MCF 10A (cell line): ENCODE data around the gene TGM6. TPM values are rescaled to one million over a fixed set of nuclear protein-coding genes. Genes with fewer than 3 reads are reported as not detected.

Experiments used
- BruUV-seq: library from RNA; stranded (reverse); fragments of 400-500 nt; replicated peaks from 2 replicates; lab custom pipeline; 2021; lab: Mats Ljungman, UMichigan
- CTCF ChIA-PET: fragments of 300-600 bp; sonication (Branson Sonifier 250); formaldehyde crosslinking; extraction: SDS; loops from one replicate; lab custom pipeline; 2021; ENCODE audit warnings: antibody characterized with exemption, inconsistent platforms; lab: Yijun Ruan, JAX
- POLR2A ChIA-PET: fragments of 300-600, 350-650 bp; sonication (Branson Sonifier 250); formaldehyde crosslinking; extraction: SDS; loops from one replicate; lab custom pipeline; 2020; ENCODE audit warnings: antibody characterized with exemption, inconsistent platforms; lab: Yijun Ruan, JAX
- DNase-seq: peaks from one replicate; pipeline ENCODE4 v3.0.0-alpha.2; 2018; ENCODE audit not compliant: unreplicated experiment
- H3K27ac Mint-ChIP-seq: one replicate; pipeline ENCODE4 v1.8.0; 2022; ENCODE audit warnings: mild to moderate bottlenecking, low read depth, mixed read lengths; ENCODE audit not compliant: unreplicated experiment
- H3K27me3 Mint-ChIP-seq: one replicate; pipeline ENCODE4 v1.8.0; 2022; ENCODE audit warnings: mixed read lengths; ENCODE audit not compliant: insufficient read depth, unreplicated experiment
- H3K36me3 Mint-ChIP-seq: one replicate; pipeline ENCODE4 v1.8.0; 2022; ENCODE audit warnings: mild to moderate bottlenecking, moderate library complexity, mixed read lengths; ENCODE audit not compliant: insufficient read depth, unreplicated experiment
- H3K4me1 Mint-ChIP-seq: one replicate; pipeline ENCODE4 v1.8.0; 2022; ENCODE audit warnings: mixed read lengths; ENCODE audit not compliant: insufficient read depth, unreplicated experiment
- H3K4me3 Mint-ChIP-seq: one replicate; pipeline ENCODE4 v1.8.0; 2022; ENCODE audit warnings: mild to moderate bottlenecking, moderate library complexity, mixed read lengths; ENCODE audit not compliant: unreplicated experiment
- H3K9me3 Mint-ChIP-seq: one replicate; pipeline ENCODE4 v1.8.0; 2022; ENCODE audit warnings: mixed read lengths; ENCODE audit not compliant: unreplicated experiment
- CTCF ChIP-seq: fragments of 200-600 bp; IDR thresholded peaks from one replicate; pipeline ENCODE4 v1.8.0; 2022; ENCODE audit warnings: antibody characterized with exemption, mild to moderate bottlenecking; ENCODE audit not compliant: unreplicated experiment
- intact Hi-C: fragments of 100-400 bp; cut with micrococcal nuclease; formaldehyde crosslinking; loops from 2 replicates; pipeline ENCODE4 v1.14.1; 2022
- total RNA-seq: library from RNA; stranded (reverse); gene quantifications from 2 replicates; pipeline ENCODE4 v1.2.3, GENCODE V29; 2022

Gene TGM6
- total RNA-seq, 1 experiment from 2014 or later = not detected

GRCh38 chr20:2338411-2339066, 42.2 kb upstream of the TGM6 start:
- ChIA-PET CTCF (interaction anchor here (0.7 to 1.2 kb wide), 4 partner anchors 30 to 102 kb away, joined by 3 to 6 read pairs (median 4); no protein-coding TSS in a partner anchor), POLR2A (interaction anchor here (0.7 to 1.2 kb wide), 2 partner anchors 41 to 100 kb away, joined by 3 read pairs; no protein-coding TSS in a partner anchor)
- H3K4me3 Mint-ChIP-seq = no peak overlapping the region
- H3K9me3 Mint-ChIP-seq = peaks cover 10% of the 10 kb centered on the region
- no peak for DNase-seq
- no peak for TF ChIP-seq CTCF
- intact Hi-C loops = no loop called here
- peaks cover 6% of the 10 kb centered on the region for H3K4me1 Mint-ChIP-seq
- H3K27me3 Mint-ChIP-seq = peaks cover 10% of the 10 kb centered on the region
- BruUV-seq = no TSS peak
- peaks cover 5% of the 10 kb centered on the region for H3K36me3 Mint-ChIP-seq
- no peak overlapping the region for H3K27ac Mint-ChIP-seq

GRCh38 chr20:2340136-2340535, 40.6 kb upstream of the TGM6 start:
- H3K4me1 Mint-ChIP-seq = peaks cover 6% of the 10 kb centered on the region
- ChIA-PET CTCF (interaction anchor here (0.7 to 2.6 kb wide), 2 partner anchors 64 to 103 kb away, joined by 3 to 10 read pairs; no protein-coding TSS in a partner anchor), POLR2A (interaction anchor here (0.6 kb wide), 1 partner anchor 56 kb away, joined by 5 read pairs; no protein-coding TSS in a partner anchor)
- BruUV-seq = no TSS peak
- H3K9me3 Mint-ChIP-seq = peaks cover 11% of the 10 kb centered on the region
- intact Hi-C loops = loop anchor here (10.0 kb wide), 1 partner anchor 105 kb away; no protein-coding TSS in a partner anchor
- H3K4me3 Mint-ChIP-seq = no peak overlapping the region
- DNase-seq = no peak
- no peaks in the 10 kb centered on the region for H3K36me3 Mint-ChIP-seq
- H3K27ac Mint-ChIP-seq = no peak overlapping the region
- no peak for TF ChIP-seq CTCF
- H3K27me3 Mint-ChIP-seq = no peaks in the 10 kb centered on the region

- peaks cover 6% of the 10 kb centered on the region for H3K4me1 Mint-ChIP-seq
- intact Hi-C loops = loop anchor here (10.0 kb wide), 1 partner anchor 106 kb away; no protein-coding TSS in a partner anchor
- no peaks in the 10 kb centered on the region for H3K27me3 Mint-ChIP-seq
- H3K27ac Mint-ChIP-seq = no peak overlapping the region
- no peak overlapping the region for H3K4me3 Mint-ChIP-seq
- no peaks in the 10 kb centered on the region for H3K36me3 Mint-ChIP-seq
- no TSS peak for BruUV-seq
- POLR2A ChIA-PET = no interaction called here
- no peak for TF ChIP-seq CTCF
- DNase-seq = no peak
- CTCF ChIA-PET = interaction anchor here (0.6 to 2.6 kb wide), 5 partner anchors 104 to 1312 kb away, joined by 3 to 10 read pairs (median 5); no protein-coding TSS in a partner anchor
- peaks cover 11% of the 10 kb centered on the region for H3K9me3 Mint-ChIP-seq
These were observed 39.9 kb upstream of the TGM6 start for GRCh38 chr20:2340823-2341222.

- Mint-ChIP-seq H3K27ac (no peak overlapping the region), H3K4me1 (peaks cover 6% of the 10 kb centered on the region), H3K36me3 (no peaks in the 10 kb centered on the region), H3K9me3 (peaks cover 11% of the 10 kb centered on the region), H3K4me3 (no peak overlapping the region), H3K27me3 (no peaks in the 10 kb centered on the region)
- DNase-seq = no peak
- POLR2A ChIA-PET = no interaction called here
- intact Hi-C loops = loop anchor here (10.0 kb wide), 1 partner anchor 107 kb away; no protein-coding TSS in a partner anchor
- CTCF ChIA-PET = interaction anchor here (0.6 to 2.6 kb wide), 5 partner anchors 86 to 1312 kb away, joined by 3 to 10 read pairs (median 5); no protein-coding TSS in a partner anchor
- no TSS peak for BruUV-seq
- TF ChIP-seq CTCF = no peak
These were observed 39.4 kb upstream of the TGM6 start for GRCh38 chr20:2341336-2341735.
